NCI-H2196 (cell line): Measurements from ENCODE around the gene GPR32.
"Not testable (repeated sequence)": the region's sequence is repeated elsewhere in the genome, so short reads cannot be mapped to it uniquely, and the experiment has no call there.

ENCODE experiments used
- DNase-seq: peaks from one replicate; lab custom pipeline; 2025; ENCODE audit not compliant: unreplicated experiment; lab: John Stamatoyannopoulos, UW

Gene GPR32

GRCh38 chr19:50797781-50798658 lies 27.8 kb downstream of the GPR32 start:
- no peak for DNase-seq

DNA sequence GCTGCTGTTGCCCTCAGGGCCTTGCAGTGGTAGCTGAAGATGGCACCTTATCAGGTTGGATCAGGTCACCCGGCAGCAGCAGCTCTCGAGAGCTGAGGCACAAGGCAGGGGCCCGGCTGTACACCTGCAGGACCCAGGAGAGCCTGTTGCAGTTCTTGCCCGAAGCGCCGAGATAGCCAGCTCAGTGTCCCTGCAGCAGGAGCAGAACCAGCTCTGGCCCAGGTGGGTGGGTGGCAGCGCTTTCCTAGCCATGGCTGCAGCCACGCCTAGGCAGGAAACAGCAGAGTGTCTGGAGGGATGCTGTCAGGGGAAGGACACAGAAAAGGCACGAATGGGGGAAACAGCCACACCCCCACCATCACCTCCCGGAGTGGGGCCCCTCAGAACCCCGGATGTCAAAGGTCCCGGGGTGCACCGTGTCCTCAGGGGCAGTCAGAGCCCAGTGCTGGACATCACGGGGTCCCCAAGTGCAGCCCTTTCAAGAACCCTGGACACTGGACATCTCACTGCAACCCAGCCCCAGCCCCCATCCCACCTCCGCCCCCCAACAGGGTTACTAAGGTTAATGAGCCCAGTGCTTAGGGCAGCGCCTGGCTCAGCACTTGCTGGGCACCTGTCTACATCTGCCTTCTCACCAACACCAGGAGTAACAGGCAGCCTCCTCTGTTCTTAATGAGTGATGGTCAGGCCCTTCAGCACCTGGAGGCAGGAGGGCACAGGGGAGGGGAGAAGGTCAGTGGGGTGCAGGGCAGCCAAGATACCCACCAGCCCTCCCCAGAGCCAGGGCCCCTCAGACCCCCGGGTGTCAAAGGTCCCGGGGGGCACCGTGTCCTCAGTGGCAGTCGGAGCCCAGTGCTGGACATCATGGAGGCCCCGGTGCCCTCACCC lies 28.6 kb downstream of the GPR32 start:
- no peak for DNase-seq

DNA sequence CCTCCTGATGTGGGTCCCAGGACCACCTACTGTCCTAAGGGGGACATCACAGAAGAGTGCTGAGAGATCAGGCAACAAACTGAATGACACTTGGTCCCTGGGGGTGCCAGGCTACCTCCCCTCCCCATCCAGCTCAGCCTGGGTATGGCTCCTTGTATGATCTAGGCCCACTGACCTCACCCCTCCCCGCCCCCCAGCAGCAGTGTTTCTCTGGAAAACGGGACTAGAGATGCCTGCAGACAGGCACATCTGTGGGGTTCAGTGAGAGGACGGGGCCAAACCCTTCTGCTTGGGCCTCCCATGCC lies 29.2 kb downstream of the GPR32 start:
- DNase-seq: no peak

- no peak for DNase-seq
Measured at GRCh38 chr19:50801107-50801506, 30.8 kb downstream of the GPR32 start.

- no peak for DNase-seq
Measured at GRCh38 chr19:50803633-50804419, 33.6 kb downstream of the GPR32 start.

- peak; percentile 98 for DNase-seq
Measured at GRCh38 chr19:50804420-50805272, 34.4 kb downstream of the GPR32 start.

- no peak for DNase-seq
Measured at GRCh38 chr19:50808856-50809255, 38.6 kb downstream of the GPR32 start.

GRCh38 chr19:50811622-50812238 lies 41.5 kb downstream of the GPR32 start:
- not testable (repeated sequence) for DNase-seq

DNA sequence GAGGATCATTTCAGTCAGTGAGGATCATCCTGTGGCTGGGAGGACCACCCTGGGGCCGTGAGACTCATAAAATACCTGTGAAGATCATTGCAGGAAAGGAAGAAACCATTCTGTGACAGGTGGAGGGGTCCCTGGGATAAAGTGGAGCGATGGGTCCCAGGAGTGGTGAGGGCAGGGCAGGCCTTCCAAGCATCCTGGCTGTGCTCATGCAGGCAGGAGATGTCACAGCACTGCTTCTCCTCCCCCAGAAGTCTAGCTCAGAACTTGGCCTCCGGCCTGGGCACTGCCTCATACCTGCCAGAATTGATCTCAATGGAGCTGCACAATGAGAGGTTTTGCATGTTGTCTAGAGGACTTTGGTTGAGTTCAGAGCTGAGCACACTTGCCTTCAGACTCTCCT lies 42.2 kb downstream of the GPR32 start:
- DNase-seq: no peak

DNA sequence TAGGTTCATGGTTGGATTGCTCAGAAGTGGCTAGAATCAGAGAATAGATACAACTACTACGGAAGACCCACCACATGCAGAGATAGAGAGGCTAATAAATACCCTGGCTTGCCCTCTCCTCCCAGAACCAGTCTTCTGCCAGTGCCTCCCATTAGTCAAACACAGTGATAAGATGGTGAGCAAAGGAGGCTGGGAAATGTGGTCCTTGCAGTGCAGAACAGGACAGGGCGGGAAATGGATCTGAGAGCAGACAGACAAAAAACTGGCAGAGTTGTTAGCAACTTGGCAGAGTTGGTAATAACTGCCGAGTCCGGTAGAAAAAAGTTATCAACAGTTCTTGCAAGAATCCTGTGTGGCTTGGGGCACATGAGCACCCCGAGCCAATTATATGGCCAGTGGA lies 44.6 kb downstream of the GPR32 start:
- no peak for DNase-seq

DNA sequence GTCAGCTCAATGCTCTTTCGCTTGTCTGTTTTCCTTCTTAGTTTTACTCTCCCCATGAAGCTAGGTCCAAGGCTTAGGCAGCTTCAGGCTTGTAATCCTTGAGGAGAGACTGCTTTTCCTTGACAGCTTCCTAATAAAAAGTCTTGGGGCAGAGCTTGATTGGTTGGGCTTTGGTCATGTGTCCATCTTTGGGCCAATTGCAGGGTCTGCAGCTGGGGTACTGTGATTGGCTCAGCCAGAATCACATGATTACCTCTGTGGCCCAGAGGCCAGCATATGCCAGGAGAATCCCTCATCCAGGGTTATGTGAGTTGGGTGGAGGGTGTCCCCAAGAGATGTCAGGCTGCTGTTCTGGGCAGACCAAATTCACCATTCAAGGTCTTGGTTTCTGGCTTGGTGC lies 45.2 kb downstream of the GPR32 start:
- no peak for DNase-seq

DNA sequence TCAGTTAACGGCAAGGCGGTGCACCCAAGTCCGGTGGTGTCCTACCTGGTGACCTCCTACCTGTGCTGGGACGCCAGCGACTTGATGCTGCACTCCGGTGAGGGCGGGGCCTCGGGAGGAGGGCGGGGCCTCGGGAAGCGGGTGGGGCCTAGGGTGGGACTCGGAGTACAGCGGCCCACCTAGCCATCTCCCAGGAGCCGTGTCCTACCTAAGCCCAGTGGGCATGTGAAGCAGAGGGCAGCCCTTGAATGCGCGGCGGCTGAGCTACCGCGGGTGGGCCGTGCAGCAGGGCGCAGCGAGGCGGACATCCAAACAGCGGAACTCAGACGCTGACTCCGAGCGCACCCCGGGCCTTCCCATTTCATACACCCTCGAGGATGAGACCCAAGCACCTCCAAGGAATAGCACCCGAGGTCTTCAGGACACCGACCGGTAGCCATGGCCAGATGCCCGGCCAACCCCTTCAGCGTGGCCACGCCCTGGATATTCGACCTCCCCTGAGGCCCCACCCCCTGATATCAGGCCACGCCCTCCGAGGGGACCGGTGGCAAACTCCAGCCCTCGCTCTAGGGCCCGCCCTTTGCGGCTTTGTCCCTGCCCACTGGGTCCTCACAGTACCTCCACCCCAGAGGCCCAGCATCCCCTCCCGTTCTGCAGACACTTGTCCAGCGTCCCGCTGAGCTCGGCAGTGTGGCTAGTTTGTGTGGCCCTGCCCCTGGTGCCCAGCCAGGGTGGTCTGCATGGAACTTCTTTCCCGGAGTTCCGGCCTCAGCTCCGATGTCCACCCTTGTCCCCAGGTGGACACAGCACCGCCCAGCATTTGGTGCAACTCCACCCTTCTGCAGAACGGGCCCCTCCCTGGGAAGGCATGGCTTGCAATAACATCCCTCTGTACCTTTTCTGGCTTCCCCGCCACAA lies 47.9 kb downstream of the GPR32 start:
- peak; percentile 62 for DNase-seq

GRCh38 chr19:50818859-50819472 lies 48.7 kb downstream of the GPR32 start:
- no peak for DNase-seq

DNA sequence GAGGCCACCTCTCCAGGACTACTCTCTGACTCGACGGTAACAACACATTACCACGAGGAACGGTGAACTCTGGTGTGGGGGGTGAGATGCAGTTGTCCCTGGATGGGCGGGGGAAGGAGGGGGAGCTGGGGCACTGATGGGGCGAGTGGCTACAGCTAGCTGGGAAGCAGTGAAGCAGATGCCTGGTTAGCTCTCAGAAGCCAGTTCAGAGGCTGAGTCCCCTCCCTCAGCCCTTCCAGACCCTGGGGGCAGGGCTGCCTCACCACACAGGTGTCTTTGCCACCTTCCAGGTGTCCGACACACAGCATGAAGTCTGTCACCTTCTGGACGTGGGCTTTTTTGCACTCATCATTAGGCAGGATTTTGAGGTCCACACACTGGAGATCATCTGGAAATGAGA lies 49.4 kb downstream of the GPR32 start:
- DNase-seq: no peak

GRCh38 chr19:50820086-50820485 lies 49.8 kb downstream of the GPR32 start:
- no peak for DNase-seq

DNA sequence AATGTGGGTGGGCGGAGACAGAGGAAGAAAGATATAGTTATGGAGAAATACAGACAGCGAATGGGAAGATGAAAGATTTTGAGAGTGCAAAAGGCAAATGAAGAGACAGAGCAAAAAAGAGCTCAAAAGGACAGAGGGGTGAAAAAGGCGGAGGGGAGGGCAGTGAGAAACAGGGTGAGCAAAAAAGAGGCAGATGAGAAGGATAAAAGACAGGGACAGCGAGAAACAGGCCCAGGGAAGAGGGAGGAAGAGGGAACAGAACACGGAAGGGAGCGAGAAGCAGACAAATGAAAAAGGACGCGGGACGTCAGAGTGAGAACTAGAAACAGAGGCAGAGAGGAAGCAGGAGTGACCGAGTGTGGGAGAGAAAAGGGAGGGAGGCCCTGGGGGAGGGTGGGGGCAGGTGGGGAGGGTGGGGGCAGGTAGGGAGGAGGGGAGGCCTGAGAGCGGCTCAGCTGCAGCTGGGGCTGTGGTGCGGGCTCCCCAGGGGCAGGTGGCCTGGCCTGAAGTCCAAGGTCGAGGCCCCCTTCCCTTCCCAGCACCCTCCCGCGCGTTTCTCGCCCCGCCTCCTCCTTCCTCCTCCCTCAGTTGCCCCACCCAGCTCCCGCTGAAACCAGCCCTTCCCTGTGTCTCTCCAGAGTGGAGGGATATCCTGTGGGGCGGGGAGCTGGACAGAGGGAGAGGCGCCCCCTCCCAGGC lies 50.4 kb downstream of the GPR32 start:
- DNase-seq: no peak

- DNase-seq: no peak
Measured at GRCh38 chr19:50821248-50821612, 51.0 kb downstream of the GPR32 start.
